Measurements from ENCODE around the gene ABCA7.

The ABCA7 gene

DNA sequence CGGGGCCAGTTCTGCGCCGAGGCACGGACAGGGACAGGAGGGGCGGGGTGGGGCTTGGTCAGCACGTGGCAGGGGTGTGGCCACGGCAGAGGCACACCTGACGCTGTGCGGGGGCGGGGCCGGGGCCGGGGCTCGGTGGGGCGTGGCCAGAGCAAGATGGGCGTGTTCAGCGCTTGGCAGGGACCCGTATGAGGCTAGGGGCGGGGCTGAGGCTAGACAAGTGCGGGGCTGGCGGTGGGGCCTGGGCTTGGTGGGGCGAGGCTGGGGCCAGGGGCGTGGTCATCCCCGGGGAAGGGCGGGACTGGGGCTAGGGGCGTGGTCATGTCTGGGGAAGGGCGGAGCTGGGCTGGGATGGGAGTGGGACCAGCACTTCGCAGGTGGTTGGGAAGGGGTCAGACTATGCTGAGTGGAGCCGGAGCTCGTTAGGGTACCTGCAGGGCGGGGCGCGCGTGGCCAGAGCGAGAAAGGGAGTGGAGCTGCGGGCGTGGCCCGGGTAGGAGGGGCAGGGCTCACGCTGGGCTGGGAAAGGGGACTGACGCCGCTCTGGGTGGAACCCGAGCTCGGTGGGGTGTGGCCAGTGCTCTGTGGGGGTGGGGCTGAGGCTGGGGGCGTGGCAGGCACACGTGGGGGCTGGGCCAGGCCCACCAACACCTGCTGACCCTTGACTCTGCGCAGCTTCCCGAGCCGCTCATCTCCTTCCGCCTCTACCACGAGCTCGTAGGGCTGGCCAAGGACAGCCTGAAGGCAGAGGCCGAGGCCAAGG, 42.4 kb downstream of the ABCA7 start:
- H3K4me3 ChIP-seq (ENCODE audit: low read depth, low read length) = peak overlapping the region; percentile 21
- no peak for DNase-seq (ENCODE audit: low read depth)

DNA sequence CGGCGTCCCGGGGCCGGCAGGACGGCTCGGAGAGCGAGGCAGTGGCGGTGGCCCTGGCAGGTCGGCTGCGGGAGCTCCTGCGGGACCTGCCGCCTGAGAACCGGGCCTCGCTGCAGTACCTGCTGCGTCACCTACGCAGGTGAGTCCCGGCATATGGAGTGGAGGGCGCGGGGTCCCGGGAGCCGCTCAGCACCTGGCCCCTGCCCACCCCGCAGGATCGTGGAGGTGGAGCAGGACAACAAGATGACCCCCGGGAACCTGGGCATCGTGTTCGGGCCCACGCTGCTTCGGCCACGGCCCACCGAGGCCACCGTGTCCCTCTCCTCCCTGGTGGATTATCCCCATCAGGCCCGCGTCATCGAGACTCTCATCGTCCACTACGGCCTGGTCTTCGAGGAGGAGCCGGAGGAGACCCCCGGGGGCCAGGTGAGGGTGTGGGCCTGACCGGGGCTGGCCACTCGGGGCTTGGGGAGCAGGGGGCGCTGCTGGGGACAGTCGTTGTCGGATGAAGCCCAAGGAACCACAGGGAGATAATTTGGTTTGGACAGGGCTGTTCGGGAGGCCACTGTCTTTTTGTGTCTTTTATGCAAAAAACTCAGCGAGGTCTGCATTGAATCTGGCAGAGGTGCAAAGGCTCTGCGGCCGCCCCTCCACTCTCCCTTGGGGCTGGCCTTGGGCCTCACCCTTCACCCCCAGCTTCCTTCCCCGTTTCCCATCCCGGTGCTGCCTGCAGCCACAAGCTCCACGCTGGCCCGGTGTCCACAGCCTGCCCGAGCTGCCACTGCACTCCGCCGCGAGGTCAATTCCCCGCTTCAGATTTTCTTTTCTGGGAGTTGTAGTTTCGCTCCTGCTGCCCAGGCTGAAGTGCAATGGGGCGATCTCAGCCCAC, 43.3 kb downstream of the ABCA7 start:
- no peak for DNase-seq (ENCODE audit: low read depth)
- H3K4me3 ChIP-seq (ENCODE audit: low read depth, low read length) = no peak overlapping the region

DNA sequence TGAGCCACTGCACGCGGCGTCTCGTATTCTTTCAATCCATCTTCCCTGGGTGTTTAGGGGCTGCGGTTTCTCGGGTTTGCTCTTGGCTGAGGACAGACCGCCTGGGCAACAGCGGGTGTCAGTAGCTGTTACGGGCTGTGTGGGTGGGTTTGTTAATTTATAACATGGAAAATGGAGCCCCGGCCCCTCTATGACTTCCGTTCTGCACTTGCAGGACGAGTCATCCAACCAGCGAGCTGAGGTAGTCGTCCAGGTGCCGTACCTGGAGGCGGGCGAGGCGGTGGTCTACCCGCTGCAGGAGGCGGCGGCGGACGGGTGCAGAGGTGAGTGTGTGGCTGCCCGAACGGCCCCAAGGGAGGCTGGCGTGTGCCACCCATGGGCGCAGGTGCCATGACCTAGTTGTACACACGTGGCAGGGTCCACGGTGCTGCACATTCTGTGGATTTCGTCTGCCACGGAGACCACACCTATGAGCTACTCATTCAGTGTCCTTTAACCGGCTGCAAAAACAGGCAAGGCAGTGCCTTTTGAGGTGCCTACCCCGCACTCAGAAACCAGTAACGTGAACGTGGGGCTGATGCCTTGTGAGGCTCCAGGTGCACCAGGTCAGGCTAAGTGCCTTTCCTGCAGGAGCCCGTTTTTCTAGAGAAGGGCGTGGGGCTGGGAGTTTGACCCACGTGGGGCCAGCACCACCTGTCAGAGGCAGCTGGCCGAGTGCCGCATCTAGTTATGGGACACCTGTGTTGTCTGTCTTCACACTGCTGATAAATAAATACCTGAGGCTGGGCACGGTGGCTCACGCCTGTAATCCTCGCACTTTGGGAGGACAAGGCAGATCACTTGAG, 44.3 kb downstream of the ABCA7 start:
- no peak for DNase-seq (ENCODE audit: low read depth)

DNA sequence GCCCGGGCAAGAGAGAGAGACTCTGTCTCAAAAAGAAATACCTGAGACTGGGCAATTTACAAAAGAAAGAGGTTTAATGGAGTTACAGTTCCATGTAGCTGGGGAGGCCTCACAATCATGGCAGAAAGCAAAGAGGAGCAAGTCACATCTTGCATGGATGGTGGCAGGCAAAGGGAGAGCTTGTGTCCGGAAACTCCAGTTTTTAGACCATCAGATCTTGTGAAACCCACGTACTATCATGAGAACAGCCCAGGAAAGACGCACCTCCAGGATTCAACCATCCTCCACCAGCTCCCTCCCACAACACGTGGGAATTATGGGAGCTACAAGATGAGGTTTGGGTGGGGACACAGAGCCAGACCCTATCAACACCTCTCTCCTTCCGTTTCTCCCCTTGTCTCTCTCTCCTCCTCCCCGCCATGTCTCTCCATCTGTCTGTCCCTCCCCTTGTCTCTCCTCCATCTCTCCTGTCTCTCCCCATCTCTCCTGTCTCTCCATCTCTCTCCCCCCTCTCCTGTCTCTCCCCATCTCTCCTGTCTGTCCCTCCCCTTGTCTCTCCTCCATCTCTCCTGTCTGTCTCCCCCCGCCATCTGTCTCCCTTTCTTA, 45.2 kb downstream of the ABCA7 start:
- H3K4me3 ChIP-seq (ENCODE audit: low read depth, low read length) = no peak overlapping the region
- no peak for DNase-seq (ENCODE audit: low read depth)

More for the DNA sequence above, 44.3 kb downstream of the ABCA7 start:
- H3K4me3 ChIP-seq (ENCODE audit: low read depth, low read length) = no peak overlapping the region

DNA sequence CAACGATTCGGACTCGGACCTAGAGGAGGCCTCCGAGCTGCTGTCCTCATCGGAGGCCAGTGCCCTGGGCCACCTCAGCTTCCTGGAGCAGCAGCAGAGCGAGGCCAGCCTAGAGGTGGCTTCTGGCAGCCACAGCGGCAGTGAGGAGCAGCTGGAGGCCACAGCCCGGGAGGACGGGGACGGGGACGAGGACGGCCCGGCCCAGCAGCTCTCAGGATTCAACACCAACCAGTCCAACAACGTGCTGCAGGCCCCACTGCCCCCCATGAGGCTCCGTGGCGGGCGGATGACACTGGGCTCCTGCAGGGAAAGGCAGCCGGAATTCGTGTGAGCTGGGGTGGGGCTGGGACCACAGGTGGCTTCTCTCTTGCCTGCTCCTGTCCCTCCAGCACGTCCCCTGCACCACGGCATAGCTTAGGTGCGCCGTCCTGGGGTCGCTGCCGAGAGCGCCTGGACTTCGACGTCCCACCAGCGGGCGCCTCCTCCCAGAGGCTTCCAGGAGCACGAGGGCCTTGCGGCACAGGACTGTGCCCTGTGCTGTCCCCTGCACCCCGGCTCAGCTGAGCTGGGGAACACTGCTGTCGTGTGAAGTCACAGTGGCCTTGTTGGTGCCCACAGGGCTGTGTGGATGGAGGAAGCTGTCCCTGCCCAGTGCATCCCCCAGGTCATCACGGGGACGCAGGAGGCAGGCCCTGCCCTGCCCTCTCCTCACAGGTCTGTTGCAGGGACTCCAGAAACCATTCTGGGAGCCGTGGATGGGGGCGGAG, 46.0 kb downstream of the ABCA7 start:
- no peak for DNase-seq (ENCODE audit: low read depth)

DNA sequence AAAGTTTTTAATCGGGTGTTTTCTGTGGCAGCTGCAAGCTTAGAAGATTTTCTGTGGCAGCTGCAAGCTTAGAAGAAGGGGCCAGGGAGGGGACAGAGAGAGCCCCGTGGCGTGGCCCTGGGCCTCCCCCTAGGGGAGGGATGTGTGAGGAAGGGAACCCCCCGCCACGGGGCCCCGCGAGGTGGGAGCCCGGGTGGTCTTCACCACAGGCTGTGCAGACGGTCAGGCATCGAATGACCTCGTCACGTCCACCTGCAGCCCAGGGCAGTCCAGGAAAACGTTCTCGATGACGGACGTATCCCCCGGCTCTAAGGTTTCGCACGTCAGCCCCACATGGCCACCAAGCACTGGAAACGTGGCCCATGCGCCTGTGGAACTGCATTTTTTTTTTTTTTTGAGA, 46.7 kb downstream of the ABCA7 start:
- no peak for DNase-seq (ENCODE audit: low read depth)
- H3K4me3 ChIP-seq (ENCODE audit: low read depth, low read length) = no peak overlapping the region

More for the DNA sequence above, 46.0 kb downstream of the ABCA7 start:
- H3K4me3 ChIP-seq (ENCODE audit: low read depth, low read length) = no peak overlapping the region

DNA sequence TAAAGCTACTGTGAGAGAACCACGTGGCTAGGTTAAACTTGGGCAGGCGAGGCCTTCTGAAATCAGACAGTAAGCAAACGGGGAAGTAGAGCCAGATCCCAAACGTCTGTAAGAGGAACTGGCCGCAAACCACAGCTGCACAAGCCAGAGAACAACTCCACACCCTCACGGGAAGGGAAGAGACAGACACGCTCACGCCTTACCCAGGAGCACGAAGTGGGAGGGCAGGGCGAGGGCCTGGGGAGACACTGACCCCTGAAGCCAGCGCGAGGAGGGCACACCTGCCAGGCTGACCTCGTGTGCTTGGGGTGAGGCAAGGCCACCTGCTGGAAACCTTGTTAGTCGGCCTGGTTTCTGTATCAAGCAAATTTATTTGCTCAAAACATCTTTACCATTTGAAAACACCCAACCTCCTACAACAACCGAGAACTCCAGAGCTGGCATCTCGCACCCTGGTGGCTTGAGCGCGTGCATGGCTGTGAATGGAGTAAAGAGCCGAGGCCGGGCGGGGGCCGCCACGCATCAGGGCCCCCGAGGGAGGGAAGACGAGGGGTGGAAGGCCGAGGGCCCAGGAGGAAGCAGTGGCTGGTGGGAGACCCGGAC, 48.0 kb downstream of the ABCA7 start:
- H3K4me3 ChIP-seq (ENCODE audit: low read depth, low read length) = no peak overlapping the region
- no peak for DNase-seq (ENCODE audit: low read depth)

DNA sequence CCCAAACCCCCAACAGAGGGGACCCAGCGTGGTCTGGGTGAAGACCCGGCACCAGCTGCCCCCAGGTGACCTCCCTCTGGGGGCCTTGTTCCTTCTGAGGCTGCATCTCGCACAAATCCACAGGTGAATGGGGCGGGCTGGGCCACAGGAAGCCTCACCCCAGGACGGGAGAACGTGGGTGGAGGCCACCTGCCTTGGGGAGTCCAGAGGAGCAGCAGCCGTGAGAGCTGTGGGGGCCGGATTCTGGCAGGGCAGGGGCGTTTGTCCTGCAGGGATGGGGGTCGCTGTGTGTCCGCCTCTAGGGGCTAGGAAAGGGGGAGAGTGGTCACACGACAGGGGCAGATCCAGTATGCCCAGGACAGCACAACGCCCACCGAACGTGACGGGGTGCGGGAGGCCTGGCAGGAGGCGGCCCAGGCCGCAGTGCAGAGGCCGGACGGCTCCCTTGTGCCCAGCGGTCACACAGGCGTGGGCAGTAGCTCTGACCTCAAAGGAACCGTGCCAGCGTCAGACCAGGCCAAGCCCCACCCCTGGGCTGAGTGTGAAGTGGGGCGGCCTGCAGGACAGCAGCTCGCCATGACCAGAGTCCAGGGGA, 48.6 kb downstream of the ABCA7 start:
- H3K4me3 ChIP-seq (ENCODE audit: low read depth, low read length) = no peak overlapping the region
- no peak for DNase-seq (ENCODE audit: low read depth)

DNA sequence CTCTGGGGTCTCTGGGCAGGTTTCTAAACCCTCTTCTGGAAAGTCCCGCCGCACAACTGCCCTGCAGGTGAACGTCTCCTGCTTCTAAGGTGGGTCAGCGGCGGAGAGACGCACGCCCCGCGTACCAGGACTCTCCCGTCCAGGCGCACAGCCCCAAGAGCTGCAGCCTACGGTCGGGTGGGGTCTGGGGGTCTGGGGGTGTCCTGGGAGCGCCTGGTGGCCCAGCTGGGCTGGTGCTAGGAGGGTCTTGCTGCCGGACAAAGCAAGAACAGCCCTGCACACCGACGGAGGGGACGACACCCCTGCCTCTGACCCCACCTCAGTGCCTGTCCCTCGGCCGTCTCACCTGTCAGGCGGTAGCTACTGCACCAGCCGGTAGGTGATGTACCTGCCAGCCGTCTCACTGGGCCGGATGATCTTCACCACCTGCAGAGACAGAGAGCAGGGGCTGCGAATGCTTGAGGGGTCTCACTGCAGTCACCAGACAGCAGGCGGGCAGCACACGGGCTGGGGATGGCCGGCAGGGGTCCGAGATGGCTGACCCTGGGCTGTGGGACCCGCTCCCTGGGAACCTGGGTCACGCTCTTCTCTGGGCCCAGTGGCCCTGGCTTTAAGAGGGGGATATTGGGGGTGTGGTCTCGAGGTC, 49.3 kb downstream of the ABCA7 start:
- no peak for DNase-seq (ENCODE audit: low read depth)
- no peak overlapping the region for H3K4me3 ChIP-seq (ENCODE audit: low read depth, low read length)

DNA sequence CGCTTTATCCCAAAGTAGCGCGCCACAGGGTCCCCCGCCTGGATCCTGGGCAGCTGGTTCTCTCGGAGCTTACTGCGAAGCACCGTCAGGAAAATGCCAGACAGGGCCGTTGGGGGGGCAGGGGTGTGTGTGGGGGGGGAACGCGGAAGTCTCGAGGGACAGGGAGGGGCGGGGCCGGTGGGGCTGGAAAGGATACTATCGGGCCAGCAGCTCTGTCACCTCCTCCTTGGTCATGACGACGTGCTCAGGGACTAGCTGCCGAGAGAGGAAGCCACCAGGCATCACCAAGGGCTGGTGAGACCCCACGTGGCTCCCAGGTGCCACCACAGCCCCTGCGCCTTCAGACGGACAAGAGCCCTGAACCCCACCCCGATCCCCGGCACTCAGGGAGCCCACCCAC, 50.0 kb downstream of the ABCA7 start:
- no peak overlapping the region for H3K4me3 ChIP-seq (ENCODE audit: low read depth, low read length)
- DNase-seq (ENCODE audit: low read depth) = no peak

DNA sequence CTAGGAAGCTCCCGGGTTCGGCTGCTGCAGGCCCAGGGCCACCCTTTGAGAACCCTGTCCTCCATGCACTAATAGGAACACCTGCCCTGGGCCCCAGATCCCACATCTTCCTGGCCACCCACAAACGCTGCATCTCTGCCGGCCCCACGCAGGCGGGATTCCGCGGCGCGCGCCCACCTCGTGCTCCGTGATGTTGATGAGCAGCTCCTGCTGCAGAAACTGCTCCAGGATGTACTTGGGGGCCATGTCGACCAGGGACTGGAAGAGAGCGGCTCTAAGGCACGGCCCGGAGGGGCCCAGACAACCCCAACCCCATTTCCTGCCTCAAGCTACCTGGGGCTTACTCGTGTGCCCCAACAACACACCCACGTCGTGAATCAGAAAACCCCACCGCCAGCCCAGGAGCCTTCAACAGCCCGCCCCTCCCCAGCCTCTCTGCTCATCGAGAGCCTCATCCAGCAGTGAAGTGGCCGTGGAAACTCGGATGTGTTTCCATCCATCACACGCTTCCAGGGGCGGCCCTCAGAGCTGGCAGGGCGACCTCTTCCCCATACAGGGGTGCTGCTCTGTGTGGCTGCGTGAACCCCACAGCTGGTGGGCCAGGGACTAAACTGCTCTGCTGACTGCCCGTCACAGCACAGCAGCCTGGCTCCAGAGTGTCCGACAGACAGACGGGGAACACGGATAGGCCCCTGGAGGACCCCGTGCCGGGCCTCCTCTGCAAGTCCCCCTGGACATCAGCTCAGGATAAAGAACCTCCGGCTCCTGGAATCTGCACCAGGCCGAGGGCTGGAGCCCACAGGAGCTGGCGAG, 51.0 kb downstream of the ABCA7 start:
- no peak overlapping the region for H3K4me3 ChIP-seq (ENCODE audit: low read depth, low read length)
- DNase-seq (ENCODE audit: low read depth) = no peak

DNA sequence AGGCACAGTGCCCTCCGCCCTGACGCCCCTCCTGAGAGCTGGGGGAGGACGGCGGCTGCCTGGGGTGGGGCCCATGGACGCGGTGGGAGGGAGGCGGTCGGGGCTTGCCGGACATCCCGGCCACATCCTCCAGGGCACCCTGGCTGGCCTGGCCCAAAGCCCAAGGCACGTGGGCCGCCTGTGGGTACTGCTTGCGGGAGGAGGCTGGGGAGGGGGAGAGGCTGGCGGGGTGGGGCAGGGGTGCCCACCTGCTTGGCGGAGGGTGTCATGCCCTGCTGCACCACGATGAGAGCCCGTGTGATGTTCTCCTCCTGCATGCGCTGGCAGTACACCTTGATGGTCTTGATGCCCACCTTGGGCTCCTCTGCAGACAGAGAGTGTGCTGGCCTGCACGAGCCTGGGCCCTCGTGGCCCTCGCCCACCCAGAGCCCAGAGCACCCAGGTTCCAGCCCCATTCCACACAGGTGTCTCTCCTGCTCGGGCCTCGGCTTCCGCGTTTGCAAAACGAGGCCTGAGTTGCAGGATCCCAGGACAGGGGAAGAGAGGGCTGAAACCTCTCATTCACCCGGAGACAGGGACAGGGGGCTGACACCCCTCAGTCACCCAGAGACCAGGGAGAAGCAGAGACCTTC, 51.8 kb downstream of the ABCA7 start:
- DNase-seq (ENCODE audit: low read depth) = no peak
- H3K4me3 ChIP-seq (ENCODE audit: low read depth, low read length) = no peak overlapping the region

DNA sequence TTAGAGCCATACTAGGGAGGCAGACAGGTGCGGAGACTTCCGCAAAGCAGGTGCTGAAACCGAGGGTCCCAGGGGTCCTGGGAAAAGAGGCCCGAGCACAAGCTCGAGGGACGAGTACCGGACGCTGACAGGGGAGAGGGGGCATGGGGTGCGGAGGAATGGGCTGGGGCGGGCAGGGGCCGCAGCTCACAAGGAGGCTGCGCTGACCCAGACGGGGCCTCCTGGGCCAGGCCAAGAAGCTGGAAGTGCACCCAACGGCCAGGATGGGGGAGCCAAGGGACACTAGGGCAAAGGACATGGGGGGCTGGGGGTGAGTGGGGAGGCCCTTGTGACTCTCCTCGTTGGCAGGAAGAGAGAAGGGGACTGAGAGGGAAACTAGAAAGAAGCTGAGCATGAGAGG, 53.4 kb downstream of the ABCA7 start:
- peak overlapping the region; percentile 89 for H3K4me3 ChIP-seq (ENCODE audit: low read depth, low read length)
- no peak for DNase-seq (ENCODE audit: low read depth)

DNA sequence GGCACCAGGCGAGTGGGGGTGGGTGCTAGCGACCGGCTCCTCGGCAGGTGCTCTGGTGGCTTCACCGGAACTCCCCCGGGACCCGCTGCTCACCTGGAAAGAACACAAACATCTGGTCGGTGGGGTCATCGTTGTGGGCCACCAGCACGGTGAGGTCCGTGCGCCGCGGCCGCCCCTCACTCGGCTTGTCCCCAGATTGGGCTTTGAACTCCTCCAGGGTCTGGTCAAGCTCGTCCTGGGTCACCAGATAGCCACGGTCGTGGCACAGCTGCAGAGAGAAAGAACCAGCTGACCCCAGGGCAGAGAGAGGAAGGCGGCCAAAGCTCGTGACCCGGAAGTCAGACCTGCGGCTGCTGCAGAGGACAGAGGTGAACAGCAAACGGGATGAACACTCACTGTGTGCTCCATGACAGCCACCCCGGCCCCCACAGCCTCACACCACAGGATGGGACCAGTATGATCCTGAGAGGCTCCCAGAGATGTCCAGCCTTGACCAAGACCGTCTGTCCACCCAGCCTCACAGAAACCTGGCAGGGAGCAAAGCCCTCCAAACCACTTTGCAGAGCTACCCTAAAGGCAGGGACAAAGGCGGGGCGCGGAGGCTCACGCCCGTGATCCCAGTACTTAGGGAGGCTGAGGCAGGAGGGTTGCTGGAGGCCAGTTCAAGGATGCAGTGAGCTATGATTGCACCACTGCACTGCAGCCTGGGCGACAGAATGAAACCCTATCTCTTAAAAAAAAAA, 54.1 kb downstream of the ABCA7 start:
- peak overlapping the region; percentile 89 for H3K4me3 ChIP-seq (ENCODE audit: low read depth, low read length)
- DNase-seq (ENCODE audit: low read depth) = no peak

DNA sequence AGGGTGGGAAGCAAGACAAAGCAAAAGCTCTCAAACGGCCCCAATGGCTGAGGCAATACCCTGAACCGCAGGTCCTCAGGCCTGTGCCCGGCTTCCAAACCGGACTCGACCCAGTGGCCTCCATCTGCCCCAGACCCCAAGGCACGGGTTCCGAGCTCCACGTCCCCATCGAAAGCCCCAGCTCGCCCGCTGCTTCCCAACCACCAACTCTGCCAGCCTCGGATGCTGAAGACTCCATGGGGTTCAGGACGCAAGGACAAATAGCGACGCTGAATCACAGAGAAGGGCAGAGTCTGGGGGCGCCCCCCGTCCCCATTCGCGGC, 54.7 kb downstream of the ABCA7 start:
- no peak for DNase-seq (ENCODE audit: low read depth)
- peak overlapping the region; percentile 89 for H3K4me3 ChIP-seq (ENCODE audit: low read depth, low read length)

Measured in skeletal muscle cell (primary cell).